ENCODE results near the gene GLYATL3. TPM values are rescaled to one million over a fixed set of nuclear protein-coding genes. Genes with fewer than 3 reads are reported as not detected.

Gene GLYATL3
- total and polyA plus RNA-seq, 10 of the 15 experiments (the other 5 are each of a cell fraction or from before 2014, with no cell fraction given): not detected

- Histone ChIP-seq H3K79me2 (ENCODE audit: control insufficient read depth, insufficient read depth, low read length) (no peaks in the 10 kb centered on the region), H4K20me1 (ENCODE audit: control insufficient read depth, insufficient read depth) (no peaks in the 10 kb centered on the region), H3K9ac (ENCODE audit: control insufficient read depth, insufficient read depth, low read length) (no peak overlapping the region), H3K27me3 (replicated peaks in 1 of 2; ENCODE audit: control insufficient read depth in 2 of 2, insufficient read depth in 2 of 2, low read length in 1 of 2) (no peaks in the 10 kb centered on the region), H2AFZ (ENCODE audit: control insufficient read depth, low read depth, low read length) (no peak overlapping the region), H3K4me1 (ENCODE audit: control insufficient read depth, insufficient read depth, low read length) (no peaks in the 10 kb centered on the region), H3K4me2 (ENCODE audit: control insufficient read depth, insufficient read depth) (no peak overlapping the region), H3K27ac (ENCODE audit: control insufficient read depth, insufficient read depth) (no peak overlapping the region), H3K9me3 (replicated peaks; ENCODE audit: control insufficient read depth, insufficient read depth, low read length) (no peaks in the 10 kb centered on the region), H3K4me3 (no peak overlapping the region), H3K36me3 (ENCODE audit: control insufficient read depth in 2 of 2, insufficient read depth in 2 of 2, low read length in 1 of 2) (no peaks in the 10 kb centered on the region)
- RAD21 ChIA-PET (ENCODE audit: unreplicated experiment): no interaction called here
- TF ChIP-seq KDM1A (IDR thresholded peaks at IDR 0.05; ENCODE audit: borderline replicate concordance) (no peak), EGR1 (IDR thresholded peaks at IDR 0.05; ENCODE audit: borderline replicate concordance in 1 of 2, low read depth in 2 of 2, low read length in 2 of 2) (no peak), POU2F2 (IDR thresholded peaks at IDR 0.05; ENCODE audit: borderline replicate concordance, low read depth, low read length) (no peak), E4F1 (IDR thresholded peaks at IDR 0.05; ENCODE audit: borderline replicate concordance, partially characterized antibody) (no peak), NRF1 (conservative IDR thresholded peaks at IDR 0.05; ENCODE audit: low read depth, low read length) (no peak), NBN (IDR thresholded peaks at IDR 0.05) (no peak), POLR2A (IDR thresholded peaks at IDR 0.05; ENCODE audit: low read depth, low read length) (no peak)
- TF ChIP-seq, protein P1, sequence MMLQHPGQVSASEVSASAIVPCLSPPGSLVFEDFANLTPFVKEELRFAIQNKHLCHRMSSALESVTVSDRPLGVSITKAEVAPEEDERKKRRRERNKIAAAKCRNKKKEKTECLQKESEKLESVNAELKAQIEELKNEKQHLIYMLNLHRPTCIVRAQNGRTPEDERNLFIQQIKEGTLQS (IDR thresholded peaks at IDR 0.05; ENCODE audit: borderline replicate concordance, extremely low read depth, low read depth, low read length): no peak
- SMC1A ChIA-PET (ENCODE audit: uncharacterized antibody, unreplicated experiment): no interaction called here
- 26% methylated on average over 12 of the region's 12 CpGs for WGBS (ENCODE audit: insufficient coverage, insufficient replicate concordance, low lambda C conversion rate, missing lambda C conversion rate)
- FAIRE-seq (no peak), ATAC-seq (no peak), DNase-seq (ENCODE audit: low read depth, low spot score) (no peak)
- CTCF ChIA-PET: no interaction called here
- BruUV-seq (replicated peaks): no TSS peak
- in situ Hi-C loops (cut with MboI): loop anchor here (5.0 kb wide), 1 partner anchor 81 kb away; no protein-coding TSS in a partner anchor
- POLR2A ChIA-PET: interaction anchor here (1.0 kb wide), 1 partner anchor 9 kb away, joined by 3 read pairs; no protein-coding TSS in a partner anchor
- intact Hi-C loops (cut with micrococcal nuclease; ENCODE audit: unreplicated experiment): no loop called here
These were observed 26.9 kb downstream of the GLYATL3 start for GRCh38 chr6:49526598-49526997.
